ENCODE data around the gene SYT13.

- no peak for TF ChIP-seq ZNF274 (IDR thresholded peaks at IDR 0.05; ENCODE audit: low read depth, low read length)
- no peak for TF ChIP-seq YY1 (IDR thresholded peaks at IDR 0.05; ENCODE audit: insufficient read depth, insufficient read length)
Measured at GRCh38 chr11:45275828-45276227, 10.3 kb downstream of the SYT13 start.
